CD4-positive, alpha-beta T cell (primary cell): ENCODE results near the gene ATP8A1. TPM values are rescaled to one million over a fixed set of nuclear protein-coding genes. Genes with fewer than 3 reads are reported as not detected.

Source experiments
- ATAC-seq: fragments of 200-7000 bp; cut with Tn5 transposase; one replicate; pipeline ENCODE4 v1.10.0; 2022; ENCODE audit warnings: mild to moderate bottlenecking; ENCODE audit not compliant: poor library complexity
- CTCF ChIA-PET: fragments of 350-600 bp; sonication (Branson Sonifier 250); formaldehyde crosslinking; loops from one replicate; lab custom pipeline; 2021; ENCODE audit warnings: antibody characterized with exemption, inconsistent platforms; lab: Charles Lee
- POLR2A ChIA-PET: fragments of 350-600 bp; sonication (Branson Sonifier 250); formaldehyde crosslinking; loops from one replicate; lab custom pipeline; 2021; ENCODE audit warnings: antibody characterized with exemption, inconsistent platforms; lab: Charles Lee
- DNase-seq, 14 experiments: peaks; one replicate each; pipeline ENCODE4 v3.0.0-alpha.2; 2013 to 2020; ENCODE audit warnings: mixed read lengths in 2 of 14
- H3K27ac ChIP-seq, 2 donors: one replicate each; pipeline versions ENCODE4 v1.5.1 to v1.7.0; 2013; ENCODE audit warnings: low read length in 2 of 2, low read depth in 1 of 2, mild to moderate bottlenecking in 1 of 2
- H3K27me3 ChIP-seq, 2 experiments: 1 replicate in 1 of 2; 2 replicates in 1 of 2; pipeline versions ENCODE4 v1.6.1 to v1.7.0; 2013; ENCODE audit warnings: low read length in 2 of 2, control low read depth in 1 of 2, mild to moderate bottlenecking in 1 of 2, moderate library complexity in 1 of 2; ENCODE audit not compliant: insufficient read depth in 2 of 2, control insufficient read depth in 1 of 2
- H3K36me3 ChIP-seq: one replicate; pipeline ENCODE4 v1.6.1; 2013; ENCODE audit warnings: low read length, control low read depth; ENCODE audit not compliant: insufficient read depth
- H3K4me1 ChIP-seq: one replicate; pipeline ENCODE4 v1.6.1; 2013; ENCODE audit warnings: low read length, control low read depth; ENCODE audit not compliant: insufficient read depth
- H3K4me3 ChIP-seq: one replicate; pipeline ENCODE4 v1.5.1; 2013; ENCODE audit warnings: mild to moderate bottlenecking, low read length, moderate library complexity
- H3K9me3 ChIP-seq, 2 experiments: 1 replicate in 1 of 2; 2 replicates in 1 of 2; pipeline versions ENCODE4 v1.6.1 to v1.7.0; 2013; ENCODE audit warnings: low read length in 2 of 2, mild to moderate bottlenecking in 2 of 2, control low read depth in 1 of 2, moderate library complexity in 1 of 2; ENCODE audit not compliant: control insufficient read depth in 1 of 2, insufficient read depth in 1 of 2
- H3K27ac Mint-ChIP-seq: one replicate; pipeline ENCODE4 v1.8.0; 2020; ENCODE audit warnings: mixed read lengths
- H3K27me3 Mint-ChIP-seq: one replicate; pipeline ENCODE4 v1.8.0; 2021; ENCODE audit warnings: mixed read lengths
- H3K36me3 Mint-ChIP-seq: one replicate; pipeline ENCODE4 v1.8.0; 2021; ENCODE audit warnings: low read depth, mixed read lengths
- H3K4me1 Mint-ChIP-seq: one replicate; pipeline ENCODE4 v1.8.0; 2021; ENCODE audit warnings: low read depth, mixed read lengths
- H3K4me3 Mint-ChIP-seq: one replicate; pipeline ENCODE4 v1.8.0; 2020; ENCODE audit warnings: mild to moderate bottlenecking, mixed read lengths
- H3K9me3 Mint-ChIP-seq: one replicate; pipeline ENCODE4 v1.8.0; 2020; ENCODE audit warnings: mixed read lengths
- intact Hi-C, 2 experiments: fragments of 100-400 bp; cut with DNase I in 1 of 2; cut with micrococcal nuclease in 1 of 2; formaldehyde crosslinking; loops; one replicate each; pipeline versions ENCODE4 v1.15.1 to v1.9.0; 2023 to 2025; cut with DNase I, micrococcal nuclease
- total RNA-seq, 174 experiments: library from RNA in 2 of 174; stranded (reverse) in 2 of 174; gene quantifications; one replicate each; pipeline ENCODE4 v1.2.3 and lab custom pipeline; 2021 to 2026
- TF ChIP-seq, protein P1 (sequence below): fragments of 200-600 bp; IDR thresholded peaks from one replicate; pipeline ENCODE4 v1.8.0; 2022; ENCODE audit warnings: antibody characterized with exemption, mild to moderate bottlenecking

ATP8A1 gene
- total RNA-seq, 2 experiments from 2014 or later = 44.9 to 45.5 TPM

GRCh38 chr4:42395595-42395994, 261.3 kb downstream of the ATP8A1 start:
- Histone ChIP-seq H3K27ac (no peak overlapping the region), H3K36me3 (no peaks in the 10 kb centered on the region), H3K4me1 (peaks cover 24% of the 10 kb centered on the region), H3K9me3 (peaks cover 0 to 17% of the 10 kb centered on the region in 2 experiments), H3K4me3 (no peak overlapping the region), H3K27me3 (peaks cover 36 to 37% of the 10 kb centered on the region in 2 experiments)
- ATAC-seq (no peak), DNase-seq (no peak)
- H3K4me1 Mint-ChIP-seq = peaks cover 28% of the 10 kb centered on the region
- H3K4me3 Mint-ChIP-seq = no peak overlapping the region
- intact Hi-C loops = no loop called here
- H3K36me3 Mint-ChIP-seq = no peaks in the 10 kb centered on the region
- TF ChIP-seq, protein P1, sequence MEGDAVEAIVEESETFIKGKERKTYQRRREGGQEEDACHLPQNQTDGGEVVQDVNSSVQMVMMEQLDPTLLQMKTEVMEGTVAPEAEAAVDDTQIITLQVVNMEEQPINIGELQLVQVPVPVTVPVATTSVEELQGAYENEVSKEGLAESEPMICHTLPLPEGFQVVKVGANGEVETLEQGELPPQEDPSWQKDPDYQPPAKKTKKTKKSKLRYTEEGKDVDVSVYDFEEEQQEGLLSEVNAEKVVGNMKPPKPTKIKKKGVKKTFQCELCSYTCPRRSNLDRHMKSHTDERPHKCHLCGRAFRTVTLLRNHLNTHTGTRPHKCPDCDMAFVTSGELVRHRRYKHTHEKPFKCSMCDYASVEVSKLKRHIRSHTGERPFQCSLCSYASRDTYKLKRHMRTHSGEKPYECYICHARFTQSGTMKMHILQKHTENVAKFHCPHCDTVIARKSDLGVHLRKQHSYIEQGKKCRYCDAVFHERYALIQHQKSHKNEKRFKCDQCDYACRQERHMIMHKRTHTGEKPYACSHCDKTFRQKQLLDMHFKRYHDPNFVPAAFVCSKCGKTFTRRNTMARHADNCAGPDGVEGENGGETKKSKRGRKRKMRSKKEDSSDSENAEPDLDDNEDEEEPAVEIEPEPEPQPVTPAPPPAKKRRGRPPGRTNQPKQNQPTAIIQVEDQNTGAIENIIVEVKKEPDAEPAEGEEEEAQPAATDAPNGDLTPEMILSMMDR = no peak
- ChIA-PET POLR2A (no interaction called here), CTCF (no interaction called here)
- peaks cover 56% of the 10 kb centered on the region for H3K27me3 Mint-ChIP-seq
- H3K9me3 Mint-ChIP-seq = no peaks in the 10 kb centered on the region
- no peak overlapping the region for H3K27ac Mint-ChIP-seq

DNA sequence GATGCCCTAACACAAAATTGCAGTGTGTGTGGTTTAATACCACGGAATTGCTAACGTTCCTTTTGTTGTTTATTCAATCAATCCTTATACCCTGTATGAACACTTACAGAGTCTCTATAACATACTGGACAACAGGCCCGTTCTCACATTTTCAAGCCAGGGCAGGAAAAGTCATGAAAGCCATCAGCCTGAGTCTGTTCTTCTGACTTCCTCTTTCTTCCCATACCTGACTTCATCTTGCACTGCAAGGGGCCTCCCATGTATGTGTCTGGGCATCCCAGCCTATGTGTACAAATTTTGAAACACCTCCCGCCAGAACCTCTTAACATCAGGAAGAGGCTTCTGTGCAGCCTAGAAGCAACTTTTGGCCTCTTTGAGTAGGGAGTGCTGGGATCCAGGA, 264.5 kb downstream of the ATP8A1 start:
- CTCF ChIA-PET = no interaction called here
- peaks cover 11% of the 10 kb centered on the region for H3K4me1 Mint-ChIP-seq
- H3K36me3 Mint-ChIP-seq = no peaks in the 10 kb centered on the region
- no peak overlapping the region for H3K4me3 Mint-ChIP-seq
- no peaks in the 10 kb centered on the region for H3K9me3 Mint-ChIP-seq
- TF ChIP-seq, protein P1 = no peak
- peaks cover 0 to 5% of the 10 kb centered on the region in 2 experiments for H3K9me3 ChIP-seq
- H3K4me1 ChIP-seq = peaks cover 6% of the 10 kb centered on the region
- peaks cover 12% of the 10 kb centered on the region in 2 experiments for H3K27me3 ChIP-seq
- H3K27me3 Mint-ChIP-seq = peaks cover 30% of the 10 kb centered on the region
- no peak overlapping the region for H3K27ac ChIP-seq
- H3K36me3 ChIP-seq = no peaks in the 10 kb centered on the region
- H3K27ac Mint-ChIP-seq = no peak overlapping the region
- no peak for DNase-seq
- POLR2A ChIA-PET = no interaction called here
- H3K4me3 ChIP-seq = no peak overlapping the region
- intact Hi-C loops = no loop called here
- no peak for ATAC-seq

GRCh38 chr4:42391981-42392380, 264.9 kb downstream of the ATP8A1 start:
- Histone ChIP-seq H3K4me3 (no peak overlapping the region), H3K27me3 (peaks cover 8 to 9% of the 10 kb centered on the region in 2 experiments), H3K27ac (no peak overlapping the region), H3K36me3 (no peaks in the 10 kb centered on the region), H3K4me1 (peaks cover under 1% of the 10 kb centered on the region), H3K9me3 (no peaks in the 10 kb centered on the region)
- no peak for DNase-seq
- no peak for ATAC-seq
- ChIA-PET CTCF (no interaction called here), POLR2A (no interaction called here)
- H3K36me3 Mint-ChIP-seq = no peaks in the 10 kb centered on the region
- TF ChIP-seq, protein P1 = no peak
- intact Hi-C loops = no loop called here
- no peak overlapping the region for H3K4me3 Mint-ChIP-seq
- H3K27ac Mint-ChIP-seq = no peak overlapping the region
- peaks cover 27% of the 10 kb centered on the region for H3K27me3 Mint-ChIP-seq
- H3K9me3 Mint-ChIP-seq = no peaks in the 10 kb centered on the region
- peaks cover 9% of the 10 kb centered on the region for H3K4me1 Mint-ChIP-seq
